ENCODE results near the gene PROSER3.
"Not testable (repeated sequence)": the region's sequence is repeated elsewhere in the genome, so short reads cannot be mapped to it uniquely, and the experiment has no call there.

PROSER3 gene

GRCh38 chr19:35795564-35795963 lies 37.6 kb downstream of the PROSER3 start:
- not testable (repeated sequence) for DNase-seq

GRCh38 chr19:35796645-35797542 lies 38.9 kb downstream of the PROSER3 start:
- DNase-seq = no peak

GRCh38 chr19:35797663-35798062 lies 39.7 kb downstream of the PROSER3 start:
- no peak for DNase-seq

- DNase-seq = no peak
Observed at GRCh38 chr19:35801828-35802227, 43.9 kb downstream of the PROSER3 start.

GRCh38 chr19:35805526-35806102 lies 47.6 kb downstream of the PROSER3 start:
- DNase-seq = no peak

GRCh38 chr19:35806597-35806996 lies 48.6 kb downstream of the PROSER3 start:
- DNase-seq = no peak

- DNase-seq = no peak
Observed at GRCh38 chr19:35807633-35808032, 49.7 kb downstream of the PROSER3 start.

GRCh38 chr19:35811317-35812219 lies 53.6 kb downstream of the PROSER3 start:
- no peak for DNase-seq

GRCh38 chr19:35812220-35813042 lies 54.5 kb downstream of the PROSER3 start, which contains the start of gene PRODH2:
TSS of gene PRODH2 (minus strand) at chr19:35812845. CDS start at chr19:35812805, 40 bp downstream.
- DNase-seq = no peak

GRCh38 chr19:35813043-35813890 lies 55.3 kb downstream of the PROSER3 start:
- DNase-seq = no peak

- no peak for DNase-seq
Observed at GRCh38 chr19:35816262-35816661, 58.3 kb downstream of the PROSER3 start.

GRCh38 chr19:35816846-35817245 lies 58.9 kb downstream of the PROSER3 start:
- DNase-seq = no peak

GRCh38 chr19:35818445-35818844 lies 60.5 kb downstream of the PROSER3 start:
- DNase-seq = no peak

Measured in GF-D8 (cell line).